Erythroblast (primary cell): ENCODE results near the gene PARP1.

Experiments
- GATA1 ChIP-seq: IDR thresholded peaks from 2 replicates; pipeline ENCODE4 v1.6.1; 2011; ENCODE audit warnings: low read depth, mild to moderate bottlenecking, control low read depth, low read length, moderate library complexity
- POLR2A ChIP-seq: IDR thresholded peaks from 2 replicates; pipeline ENCODE4 v1.6.1; 2011; ENCODE audit warnings: mild to moderate bottlenecking, low read length

GRCh38 chr1:226395753-226396152, 12.1 kb downstream of the PARP1 start:
- TF ChIP-seq GATA1 (no peak), POLR2A (no peak)
